OCI-LY7 (cell line): ENCODE measurements around the gene ANKRD39. TPM values are rescaled to one million over a fixed set of nuclear protein-coding genes. Genes with fewer than 3 reads are reported as not detected.

ENCODE experiments used
- BruUV-seq: library from RNA; stranded (reverse); fragments of 400-500 nt; replicated peaks from 2 replicates; lab custom pipeline; 2021; lab: Mats Ljungman, UMichigan
- CTCF ChIA-PET: fragments of 300-600 bp; sonication (Branson Sonifier 250); formaldehyde crosslinking; loops from one replicate; lab custom pipeline; 2022; ENCODE audit warnings: antibody characterized with exemption; ENCODE audit not compliant: unreplicated experiment; lab: Charles Lee
- POLR2A ChIA-PET: fragments of 300-600 bp; sonication (Branson Sonifier 250); formaldehyde crosslinking; loops from one replicate; lab custom pipeline; 2022; ENCODE audit warnings: antibody characterized with exemption; lab: Charles Lee
- DNase-seq: peaks from one replicate; pipeline ENCODE4 v3.0.0-alpha.2; 2015; ENCODE audit warnings: low spot score
- H2AFZ ChIP-seq: fragments of 200-600 bp; sonication (generic), shearing (Covaris generic); 2 replicates; pipeline ENCODE4 v1.6.1; 2014; ENCODE audit warnings: mild to moderate bottlenecking, antibody characterized with exemption, low read length, moderate library complexity
- H3K27ac ChIP-seq: fragments of 200-600 bp; sonication (generic); 2 replicates; pipeline ENCODE4 v1.5.1; 2014; ENCODE audit warnings: mixed run types, low read depth, mild to moderate bottlenecking, moderate library complexity, low read length, inconsistent platforms; ENCODE audit not compliant: poor library complexity, severe bottlenecking
- H3K36me3 ChIP-seq: fragments of 200-600 bp; sonication (generic); 2 replicates; pipeline ENCODE4 v1.6.1; 2014; ENCODE audit warnings: mild to moderate bottlenecking, antibody characterized with exemption, low read length, moderate library complexity, mixed read lengths; ENCODE audit not compliant: insufficient read depth
- H3K4me1 ChIP-seq: fragments of 200-600 bp; sonication (generic); 2 replicates; pipeline ENCODE4 v1.5.1; 2014; ENCODE audit warnings: mild to moderate bottlenecking, low read length; ENCODE audit not compliant: insufficient read depth, poor library complexity, severe bottlenecking
- H3K4me2 ChIP-seq: fragments of 200-600 bp; sonication (generic); 2 replicates; pipeline ENCODE4 v1.6.1; 2014; ENCODE audit warnings: mild to moderate bottlenecking, low read length
- H3K4me3 ChIP-seq: fragments of 200-600 bp; sonication (generic); 2 replicates; pipeline ENCODE4 v1.5.1; 2014; ENCODE audit warnings: mild to moderate bottlenecking, low read depth, low read length; ENCODE audit not compliant: poor library complexity, severe bottlenecking
- H3K79me2 ChIP-seq: fragments of 200-600 bp; sonication (generic); 2 replicates; pipeline ENCODE4 v1.6.1; 2016; ENCODE audit warnings: low read depth, mild to moderate bottlenecking, low read length, moderate library complexity, mixed read lengths; ENCODE audit not compliant: insufficient read depth
- H3K9me2 ChIP-seq: fragments of 200-600 bp; sonication (generic); 2 replicates; pipeline ENCODE4 v1.6.1; 2016; ENCODE audit warnings: mild to moderate bottlenecking, low read length, mixed read lengths; ENCODE audit not compliant: insufficient read depth
- H3K9me3 ChIP-seq: fragments of 200-600 bp; sonication (generic); 2 replicates; pipeline ENCODE4 v1.6.1; 2014; ENCODE audit warnings: mild to moderate bottlenecking, mixed run types, low read length, mixed read lengths
- H4K20me1 ChIP-seq: fragments of 200-600 bp; sonication (generic); 2 replicates; pipeline ENCODE4 v1.6.1; 2014; ENCODE audit warnings: mild to moderate bottlenecking, antibody characterized with exemption, low read length, moderate library complexity, mixed read lengths; ENCODE audit not compliant: insufficient read depth
- CTCF ChIP-seq: fragments of 200-600 bp; sonication (generic); conservative IDR thresholded peaks from 2 replicates; pipeline ENCODE4 v1.5.1; 2014; ENCODE audit warnings: mild to moderate bottlenecking, antibody characterized with exemption, low read length, moderate library complexity, mixed read lengths
- EZH2phosphoT487 ChIP-seq: fragments of 200-600 bp; sonication (generic); IDR thresholded peaks from 2 replicates; pipeline ENCODE4 v1.6.1; 2018; ENCODE audit warnings: low read depth, borderline replicate concordance, mild to moderate bottlenecking, mixed run types, antibody characterized with exemption, low read length, moderate library complexity, mixed read lengths
- intact Hi-C: fragments of 100-400 bp; cut with micrococcal nuclease; formaldehyde crosslinking; loops from one replicate; pipeline ENCODE4 v1.10.0; 2022; ENCODE audit not compliant: unreplicated experiment
- total RNA-seq, 2 experiments: library from RNA; depleted of rRNA in 1 of 2; stranded (reverse); fragments of >200 nt in 1 of 2; shearing (Covaris generic) in 1 of 2; gene quantifications; 2 replicates each; pipeline ENCODE4 v1.2.3, GENCODE V29; 2014 to 2022

Gene ANKRD39
- total RNA-seq, 2 experiments from 2014 or later, result 22.2 to 24.1 TPM

GRCh38 chr2:96874198-96874831 lies 16.5 kb upstream of the ANKRD39 start:
- peaks cover 3% of the 10 kb centered on the region for H3K4me1 ChIP-seq
- intact Hi-C loops, result no loop called here
- H3K4me2 ChIP-seq, result 0 out of 2 replicates have a peak overlapping the region, but pooled peaks have one; percentile 6
- no peaks in the 10 kb centered on the region for H4K20me1 ChIP-seq
- no TSS peak for BruUV-seq
- H3K27ac ChIP-seq, result no peak overlapping the region
- H3K9me2 ChIP-seq, result no peaks in the 10 kb centered on the region
- H3K4me3 ChIP-seq, result no peak overlapping the region
- H2AFZ ChIP-seq, result no peak overlapping the region
- ChIA-PET CTCF (no interaction called here), POLR2A (no interaction called here)
- no peaks in the 10 kb centered on the region for H3K79me2 ChIP-seq
- H3K9me3 ChIP-seq, result no peaks in the 10 kb centered on the region
- no peaks in the 10 kb centered on the region for H3K36me3 ChIP-seq
- no peak for DNase-seq
- TF ChIP-seq EZH2phosphoT487, result no peak
- TF ChIP-seq CTCF, result no peak

DNA sequence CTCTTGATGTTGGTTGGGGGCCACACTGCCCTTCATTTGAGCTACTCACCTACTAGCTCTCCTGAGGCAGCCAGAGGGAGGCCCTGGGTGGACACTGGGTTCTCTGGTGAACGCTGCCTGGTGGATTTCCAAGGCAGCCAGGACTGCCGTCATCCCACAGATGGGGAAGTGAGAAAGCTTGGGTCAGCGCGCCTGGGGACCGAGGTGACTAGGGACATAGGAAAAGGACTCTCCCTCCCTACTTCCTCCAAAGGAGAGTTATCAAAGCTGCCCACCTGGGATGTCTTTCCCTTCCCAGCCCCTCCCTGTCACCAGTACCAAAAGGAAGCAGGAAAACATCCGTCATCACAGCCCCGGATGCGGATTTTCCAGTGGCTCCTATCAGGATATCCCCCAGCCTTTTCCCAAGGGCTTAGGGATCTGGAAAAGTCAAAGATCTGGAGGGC lies 15.9 kb upstream of the ANKRD39 start:
- Histone ChIP-seq H3K4me2 (no peak overlapping the region), H2AFZ (no peak overlapping the region), H3K79me2 (no peaks in the 10 kb centered on the region), H3K9me2 (no peaks in the 10 kb centered on the region), H3K27ac (no peak overlapping the region), H4K20me1 (no peaks in the 10 kb centered on the region), H3K36me3 (no peaks in the 10 kb centered on the region), H3K4me1 (peaks cover 3% of the 10 kb centered on the region), H3K9me3 (no peaks in the 10 kb centered on the region), H3K4me3 (no peak overlapping the region)
- ChIA-PET CTCF (no interaction called here), POLR2A (no interaction called here)
- no TSS peak for BruUV-seq
- no peak for TF ChIP-seq CTCF
- TF ChIP-seq EZH2phosphoT487, result no peak
- no peak for DNase-seq
- intact Hi-C loops, result no loop called here

- H3K27ac ChIP-seq, result no peak overlapping the region
- DNase-seq, result no peak
- BruUV-seq, result no TSS peak
- no peaks in the 10 kb centered on the region for H3K79me2 ChIP-seq
- H3K9me2 ChIP-seq, result no peaks in the 10 kb centered on the region
- H3K9me3 ChIP-seq, result no peaks in the 10 kb centered on the region
- TF ChIP-seq CTCF (no peak), EZH2phosphoT487 (no peak)
- H3K4me2 ChIP-seq, result no peak overlapping the region
- CTCF ChIA-PET, result no interaction called here
- H3K4me3 ChIP-seq, result no peak overlapping the region
- intact Hi-C loops, result no loop called here
- H3K36me3 ChIP-seq, result no peaks in the 10 kb centered on the region
- no peak overlapping the region for H2AFZ ChIP-seq
- POLR2A ChIA-PET, result no interaction called here
- peaks cover 6% of the 10 kb centered on the region for H3K4me1 ChIP-seq
- no peaks in the 10 kb centered on the region for H4K20me1 ChIP-seq
These were observed 15.0 kb upstream of the ANKRD39 start for GRCh38 chr2:96872591-96873349.
